Ovary (tissue), 9 donors: Measurements from ENCODE around the gene CEMP1. TPM values are rescaled to one million over a fixed set of nuclear protein-coding genes. Genes with fewer than 3 reads are reported as not detected.

Experiments used
- DNase-seq, 5 donors: peaks; one replicate each; pipeline ENCODE4 v3.0.0-alpha.2; 2019 to 2020
- H3K27ac ChIP-seq, 2 donors: fragments of 200-600 bp; one replicate each; pipeline versions ENCODE4 v1.5.1 to v1.8.0; 2019 to 2022
- H3K27me3 ChIP-seq: fragments of 200-600 bp; one replicate; pipeline ENCODE4 v1.8.0; 2022
- H3K36me3 ChIP-seq: fragments of 200-600 bp; sonication (generic); one replicate; pipeline ENCODE4 v1.5.1; 2019
- H3K4me1 ChIP-seq: one replicate; pipeline ENCODE4 v1.8.1; 2013; ENCODE audit warnings: mild to moderate bottlenecking, moderate library complexity; ENCODE audit not compliant: insufficient read depth
- H3K4me3 ChIP-seq: fragments of 200-600 bp; sonication (generic); one replicate; pipeline ENCODE4 v1.5.1; 2017
- H3K9me3 ChIP-seq, 2 donors: fragments of 200-600 bp in 1 of 2; sonication (generic) in 1 of 2; one replicate each; pipeline versions ENCODE4 v1.5.1 to v1.8.1; 2013 to 2019; ENCODE audit warnings: mild to moderate bottlenecking in 1 of 2, moderate library complexity in 1 of 2
- EP300 ChIP-seq: sonication (generic); formaldehyde crosslinking; IDR thresholded peaks from one replicate; pipeline ENCODE4 v1.6.1; 2017; ENCODE audit warnings: antibody characterized with exemption
- POLR2A ChIP-seq: fragments of 450-650 bp; IDR thresholded peaks from one replicate; pipeline ENCODE4 v1.6.1; 2017; ENCODE audit warnings: antibody characterized with exemption, mild to moderate bottlenecking, moderate library complexity
- WGBS, 3 donors: extraction: QIAGEN DNeasy Blood & Tissue Kit in 1 of 3; methylation state at CpG; one replicate each; pipeline versions ENCODE4 v1.1.5 to v1.1.7; 2013 to 2017; 5-methylcytosine and 5-hydroxymethylcytosine counted together
- intact Hi-C, 4 donors: fragments of 100-400 bp; cut with DNase I; formaldehyde crosslinking; loops; one replicate each; pipeline versions ENCODE4 v1.11.0 to v1.15.1; 2022 to 2023
- polyA plus RNA-seq, 2 donors: library from polyadenylated mRNA; stranded (reverse); fragments of 200-250 nt in 1 of 2; fragments of 350-450 nt in 1 of 2; fragmentation: Illumina TruSeq in 1 of 2; extraction: RNeasy Lipid Tissue Mini Kit (QIAGEN cat#74804) in 1 of 2; gene quantifications; one replicate each; pipeline ENCODE4 v1.2.3, GENCODE V29; 2013 to 2014
- total RNA-seq, 7 donors: library from RNA; depleted of rRNA in 2 of 7; stranded (reverse); fragments of >200 nt in 2 of 7; fragmentation: NEBNext Ultra II Directional in 3 of 7; extraction: Animal tissue kit (Norgen Biotek cat#: 25700) in 3 of 7; gene quantifications; one replicate each; pipeline versions ENCODE4 v1.1.0 to v1.2.4, GENCODE V29; 2016 to 2023
- TF ChIP-seq, protein P1 (sequence below), 3 donors: fragments of 450-650 bp in 2 of 3; fragments of 200-600 bp in 1 of 3; IDR thresholded peaks; one replicate each; pipeline versions ENCODE4 v1.5.1 to v1.8.0; 2016 to 2022; ENCODE audit warnings: antibody characterized with exemption in 3 of 3, mild to moderate bottlenecking in 1 of 3
- donor health status: DM: no; HTN: no; CAD: no; lungs with moderate emphysema.
- donor health status: DM: no; HTN: no; CAD: no.
- donor health status: Bipolar disorder and iron deficiency.
- donor health status: DM: yes; HTN: yes; CAD: no.
- donor health status: DM: no; HTN: no; CAD: no.
- donor health status: DM: yes; HTN: yes; CAD: no.

The CEMP1 gene
- total and polyA plus RNA-seq, 9 donors, result 0.33 to 1.0 (median 0.37) TPM; not detected in 4

DNA sequence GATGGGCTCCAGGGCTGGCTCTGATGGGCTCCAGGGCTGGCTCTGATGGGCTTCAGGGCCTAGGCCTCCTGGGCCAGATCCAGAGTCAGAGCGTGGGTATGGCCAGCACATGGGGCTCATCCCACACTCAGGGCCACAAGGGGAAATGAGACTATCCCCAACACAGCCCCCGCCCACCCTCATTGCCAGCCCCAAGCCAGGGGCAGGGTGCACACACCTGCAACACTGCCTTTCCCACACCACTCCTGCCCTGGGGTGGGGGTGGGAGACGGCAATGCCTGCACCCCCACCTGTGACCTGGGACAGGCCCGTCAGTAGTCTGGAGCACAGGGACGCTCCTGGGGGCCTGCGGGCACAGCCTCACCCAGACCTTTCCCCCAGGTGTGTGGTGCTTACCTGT lies 31.8 kb downstream of the CEMP1 start:
- no peak for DNase-seq
- WGBS, 3 donors, result 88 to 93% (median 93%) methylated on average over 5 to 6 of the region's 6 CpGs
- H3K9me3 ChIP-seq, result no peaks in the 10 kb centered on the region
- peaks cover 5% of the 10 kb centered on the region for H3K4me1 ChIP-seq
- no peaks in the 10 kb centered on the region for H3K27me3 ChIP-seq
- intact Hi-C loops, result no loop called here
- TF ChIP-seq EP300 (no peak), POLR2A (no peak)
- H3K36me3 ChIP-seq, result no peaks in the 10 kb centered on the region
- H3K4me3 ChIP-seq, result no peak overlapping the region
- no peak overlapping the region for H3K27ac ChIP-seq

DNA sequence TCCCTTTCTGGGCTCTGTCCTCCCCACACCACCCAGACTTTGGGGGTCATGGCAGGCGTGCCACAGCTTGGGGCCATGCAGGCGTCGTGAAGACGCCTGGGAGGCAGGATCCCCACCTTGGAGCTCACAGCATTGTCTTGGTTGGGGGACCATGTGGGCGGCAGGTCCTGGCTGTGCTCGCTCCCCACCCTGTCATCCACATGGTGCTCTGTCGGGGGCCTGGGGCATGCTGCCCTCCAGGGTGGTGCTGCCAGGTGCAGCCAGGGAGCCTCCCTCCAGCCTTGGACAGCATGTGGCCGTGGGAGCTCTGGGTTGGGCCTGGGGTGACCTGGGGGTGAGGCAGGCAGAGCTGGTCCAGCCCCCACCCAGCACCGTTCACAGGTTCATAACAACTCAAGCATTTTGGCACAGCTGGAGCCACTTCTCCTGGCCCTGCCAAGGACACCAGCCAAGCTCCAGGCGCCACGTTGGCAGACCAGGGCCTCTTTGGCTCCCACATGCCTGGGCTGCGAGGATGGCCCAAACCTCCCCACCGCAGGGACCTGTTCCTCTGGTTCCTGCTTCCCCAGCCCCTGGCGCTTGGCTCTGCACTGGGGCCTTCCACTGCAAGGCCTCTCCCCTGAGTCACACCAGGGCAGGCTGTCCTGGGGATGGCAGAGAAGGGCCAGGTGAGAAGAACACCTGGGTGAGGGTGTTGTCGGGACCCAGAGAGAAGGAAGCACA lies 32.5 kb downstream of the CEMP1 start:
- intact Hi-C loops, result no loop called here

DNA sequence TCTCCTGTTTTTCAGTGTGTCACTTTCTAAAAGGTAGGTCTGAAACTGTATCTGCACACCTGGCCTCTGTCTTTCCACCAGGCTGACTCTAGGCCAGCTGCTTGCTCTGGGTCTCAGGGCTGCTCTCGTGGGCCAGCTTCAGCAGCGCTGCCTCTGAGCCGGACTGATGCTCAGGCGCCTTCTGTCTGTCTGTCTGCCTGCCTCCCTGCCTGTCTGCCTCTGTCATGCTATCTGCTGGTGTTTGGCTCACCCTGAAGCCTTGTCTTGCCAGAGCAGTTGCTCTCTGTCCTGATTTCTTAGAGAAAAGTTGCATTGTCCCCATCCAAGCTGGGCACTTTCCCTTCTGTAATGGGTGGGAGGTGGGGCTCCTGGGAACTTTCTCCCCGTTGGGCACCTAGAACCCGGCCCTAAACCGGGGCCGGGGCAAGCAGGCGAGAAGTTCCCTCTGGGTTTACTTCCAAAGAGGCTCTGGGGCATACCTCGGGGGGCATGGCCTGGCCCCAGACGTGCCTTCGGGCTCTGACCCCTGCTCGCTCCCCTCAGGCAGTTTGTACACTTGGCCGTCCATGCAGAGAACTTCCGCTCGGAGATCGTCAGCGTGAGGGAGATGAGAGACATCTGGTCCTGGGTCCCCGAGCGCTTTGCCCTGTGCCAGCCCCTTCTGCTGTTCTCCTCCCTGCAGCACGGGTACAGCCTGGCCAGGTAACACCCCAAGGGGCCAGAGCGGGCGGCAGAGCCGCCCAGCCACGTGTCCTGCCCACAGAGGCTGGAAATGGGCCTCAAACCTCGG lies 33.3 kb downstream of the CEMP1 start:
- Histone ChIP-seq H3K36me3 (no peaks in the 10 kb centered on the region), H3K4me3 (no peak overlapping the region), H3K27me3 (no peaks in the 10 kb centered on the region), H3K4me1 (peaks cover 5% of the 10 kb centered on the region), H3K27ac (no peak overlapping the region), H3K9me3 (no peaks in the 10 kb centered on the region)
- DNase-seq, result no peak
- TF ChIP-seq POLR2A, result no peak
- TF ChIP-seq, protein P1, sequence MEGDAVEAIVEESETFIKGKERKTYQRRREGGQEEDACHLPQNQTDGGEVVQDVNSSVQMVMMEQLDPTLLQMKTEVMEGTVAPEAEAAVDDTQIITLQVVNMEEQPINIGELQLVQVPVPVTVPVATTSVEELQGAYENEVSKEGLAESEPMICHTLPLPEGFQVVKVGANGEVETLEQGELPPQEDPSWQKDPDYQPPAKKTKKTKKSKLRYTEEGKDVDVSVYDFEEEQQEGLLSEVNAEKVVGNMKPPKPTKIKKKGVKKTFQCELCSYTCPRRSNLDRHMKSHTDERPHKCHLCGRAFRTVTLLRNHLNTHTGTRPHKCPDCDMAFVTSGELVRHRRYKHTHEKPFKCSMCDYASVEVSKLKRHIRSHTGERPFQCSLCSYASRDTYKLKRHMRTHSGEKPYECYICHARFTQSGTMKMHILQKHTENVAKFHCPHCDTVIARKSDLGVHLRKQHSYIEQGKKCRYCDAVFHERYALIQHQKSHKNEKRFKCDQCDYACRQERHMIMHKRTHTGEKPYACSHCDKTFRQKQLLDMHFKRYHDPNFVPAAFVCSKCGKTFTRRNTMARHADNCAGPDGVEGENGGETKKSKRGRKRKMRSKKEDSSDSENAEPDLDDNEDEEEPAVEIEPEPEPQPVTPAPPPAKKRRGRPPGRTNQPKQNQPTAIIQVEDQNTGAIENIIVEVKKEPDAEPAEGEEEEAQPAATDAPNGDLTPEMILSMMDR (IDR thresholded peaks at IDR 0.05), result no peak
- no peak for TF ChIP-seq EP300
- intact Hi-C loops, result no loop called here
- WGBS, 3 donors, result 81 to 85% (median 85%) methylated on average over 26 of the region's 26 CpGs

More for the DNA sequence above, 32.5 kb downstream of the CEMP1 start:
- Histone ChIP-seq H3K27ac (no peak overlapping the region), H3K27me3 (no peaks in the 10 kb centered on the region), H3K36me3 (no peaks in the 10 kb centered on the region), H3K4me1 (peaks cover 5% of the 10 kb centered on the region), H3K9me3 (no peaks in the 10 kb centered on the region), H3K4me3 (no peak overlapping the region)
- DNase-seq, result no peak
- WGBS, 3 donors, result 81 to 86% (median 81%) methylated on average over 14 to 15 of the region's 15 CpGs
- TF ChIP-seq POLR2A, result no peak
- TF ChIP-seq EP300, result no peak
- TF ChIP-seq, protein P1 (IDR thresholded peaks at IDR 0.05), result no peak

DNA sequence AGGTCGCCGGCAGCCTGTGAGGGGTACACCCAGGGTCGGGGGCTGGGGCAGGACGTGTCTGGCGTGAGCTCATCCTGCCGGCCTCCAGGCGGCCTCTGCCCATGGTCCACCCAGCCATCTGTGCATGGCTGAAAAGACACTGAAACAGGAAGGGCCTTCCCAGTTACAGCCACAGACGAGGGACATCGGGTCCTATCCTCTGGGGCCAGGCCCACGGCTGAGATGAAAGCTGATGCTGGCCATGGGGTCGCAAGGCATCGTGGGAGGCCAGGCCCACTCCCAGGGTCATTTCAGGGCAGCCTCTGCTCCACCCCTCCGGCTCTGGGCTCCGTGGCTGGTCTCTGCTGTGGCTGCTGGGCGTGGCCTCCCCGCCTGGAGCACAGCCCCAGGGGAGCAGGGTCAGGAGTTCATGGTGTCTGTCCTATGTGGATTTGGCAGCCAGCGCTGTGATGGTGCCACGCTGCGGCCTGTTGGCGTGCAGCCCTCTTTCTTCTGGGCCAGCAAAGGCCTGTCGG lies 34.0 kb downstream of the CEMP1 start:
- H3K27ac ChIP-seq, result no peak overlapping the region

More for the DNA sequence above, 34.0 kb downstream of the CEMP1 start:
- Histone ChIP-seq H3K4me1 (peaks cover 5% of the 10 kb centered on the region), H3K36me3 (no peaks in the 10 kb centered on the region), H3K4me3 (no peak overlapping the region), H3K9me3 (no peaks in the 10 kb centered on the region), H3K27me3 (no peaks in the 10 kb centered on the region)
- DNase-seq, result no peak
- no peak for TF ChIP-seq EP300
- TF ChIP-seq, protein P1 (IDR thresholded peaks at IDR 0.05), result no peak
- TF ChIP-seq POLR2A, result no peak
- intact Hi-C loops, result no loop called here
- 58 to 67% (median 66%) methylated on average over 21 of the region's 21 CpGs for WGBS, 3 donors
